Hepatic stellate cell (primary cell): Measurements from ENCODE around the gene LITAFD.
A peak's percentile ranks its signal among the peaks of the same experiment; 100 is the strongest.
"Not testable (repeated sequence)": the region's sequence is repeated elsewhere in the genome, so short reads cannot be mapped to it uniquely, and the experiment has no call there.

Experiments
- DNase-seq: peaks from one replicate; pipeline ENCODE4 v3.0.0; 2011; ENCODE audit warnings: low spot score

The LITAFD gene

GRCh38 chr16:8858994-8859912 is 22.9 kb upstream of the LITAFD start:
- DNase-seq: no peak

GRCh38 chr16:8859913-8860881 is 22.0 kb upstream of the LITAFD start:
- peak; percentile 65 for DNase-seq

DNA sequence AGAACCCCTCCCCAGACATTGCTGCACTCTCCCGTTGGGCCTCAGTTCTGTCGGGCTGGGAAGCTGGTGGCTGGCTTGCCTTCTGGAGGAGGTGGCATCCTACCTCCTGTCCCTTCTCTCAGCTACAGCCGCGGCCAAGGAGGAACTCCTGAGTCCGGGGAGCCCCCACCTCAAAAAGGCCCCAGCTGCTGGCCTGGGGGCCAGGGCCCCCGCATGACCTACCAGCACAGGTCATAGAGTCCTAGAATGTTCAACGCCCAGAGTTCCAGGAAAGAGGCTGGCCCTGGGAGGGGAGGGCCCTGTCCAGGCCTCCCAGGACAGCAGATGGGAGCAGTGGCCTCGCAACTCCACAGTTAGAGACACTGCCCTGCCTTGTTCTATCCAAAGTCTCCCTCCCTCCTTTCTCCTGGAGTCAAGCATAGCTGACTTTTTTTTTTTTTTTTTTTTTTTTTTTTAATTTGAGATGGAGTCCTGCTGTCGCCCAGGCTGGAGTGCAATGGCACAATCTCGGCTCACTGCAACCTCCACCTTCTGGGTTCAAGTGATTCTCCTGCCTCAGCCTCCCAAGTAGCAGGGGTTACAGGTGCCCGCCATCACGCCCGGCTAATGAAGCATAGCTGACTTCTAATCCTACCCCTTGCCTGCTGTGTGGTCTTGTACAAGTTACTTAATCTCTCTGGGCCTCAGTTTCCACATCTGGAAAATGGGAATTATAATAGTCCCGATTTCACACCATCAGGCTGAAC is 20.4 kb upstream of the LITAFD start:
- no peak for DNase-seq

DNA sequence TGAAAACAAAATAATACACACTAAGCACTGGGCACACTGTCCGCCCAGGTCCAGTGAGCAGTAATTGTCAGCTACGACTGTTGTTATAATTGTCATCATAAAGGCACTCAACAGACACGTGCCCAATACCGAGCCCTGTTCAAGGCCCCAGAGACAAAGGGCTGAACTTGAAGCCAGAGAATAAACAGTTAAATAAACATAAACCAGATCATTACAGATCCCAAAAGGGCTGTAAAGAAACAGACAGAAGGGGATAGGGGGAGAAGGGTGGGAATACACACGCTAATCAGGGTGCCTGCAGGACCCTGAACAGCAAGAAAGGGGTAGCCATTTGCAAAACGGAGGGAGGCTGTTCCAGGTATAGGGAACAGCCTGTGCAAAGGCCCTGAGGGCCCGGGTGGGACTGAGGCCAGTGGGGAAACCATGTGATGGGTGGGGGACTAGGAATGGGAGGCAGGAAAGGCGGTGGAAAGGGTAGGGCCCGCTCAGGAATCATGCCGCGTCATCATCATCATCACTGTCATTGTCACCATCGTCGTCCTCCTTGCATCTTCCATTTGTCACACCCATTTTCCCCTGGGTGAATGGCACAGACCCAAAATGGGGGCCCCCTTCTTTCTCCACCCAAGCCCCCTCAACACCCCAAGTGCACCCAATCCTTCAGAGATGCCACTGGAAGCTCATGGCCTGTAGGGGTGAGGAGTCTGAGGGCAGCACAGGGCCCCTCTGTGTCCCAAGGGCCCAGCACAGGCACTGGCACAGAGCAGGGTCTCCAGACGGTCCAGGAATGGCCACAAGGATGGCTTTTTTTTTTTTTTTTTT is 19.6 kb upstream of the LITAFD start:
- DNase-seq: no peak

DNA sequence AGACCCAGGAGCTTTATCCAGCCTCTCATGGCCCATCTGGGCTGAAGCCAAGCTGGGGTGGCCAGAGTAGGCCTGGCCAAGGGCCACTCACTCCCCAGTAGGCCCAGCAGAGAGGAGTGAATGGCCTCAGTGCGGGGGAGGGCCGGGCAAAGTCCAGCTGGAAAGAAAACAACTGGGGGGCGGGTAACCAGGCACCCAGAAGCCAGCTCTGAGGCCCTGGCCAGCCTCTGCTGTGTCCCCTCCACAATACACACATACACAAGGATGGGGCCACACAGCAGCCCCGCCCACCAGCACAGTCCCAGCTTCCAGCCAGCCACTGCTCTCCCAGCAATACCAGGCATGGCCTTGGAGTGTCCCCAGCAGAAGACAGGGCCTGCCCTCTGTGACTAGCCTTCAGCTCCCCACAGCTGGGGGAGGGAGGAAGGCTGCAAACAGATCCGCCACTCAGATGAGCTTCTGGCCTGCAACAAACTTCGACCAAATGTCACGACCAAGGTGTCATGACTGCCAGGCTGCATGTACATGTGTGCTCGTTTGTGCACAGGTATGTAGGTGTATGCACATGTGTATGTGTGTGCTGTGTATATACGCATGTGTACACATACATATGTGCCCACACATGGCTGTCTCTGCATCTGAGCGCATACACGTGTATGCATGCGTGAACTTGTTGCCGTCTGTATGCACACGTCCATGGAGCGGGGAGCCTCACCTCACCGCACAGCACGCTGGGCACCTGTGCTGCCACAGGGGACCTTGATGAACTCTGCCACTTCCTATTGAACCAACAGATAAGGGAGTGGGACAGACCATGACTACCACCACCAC is 18.3 kb upstream of the LITAFD start:
- peak; percentile 69 for DNase-seq

DNA sequence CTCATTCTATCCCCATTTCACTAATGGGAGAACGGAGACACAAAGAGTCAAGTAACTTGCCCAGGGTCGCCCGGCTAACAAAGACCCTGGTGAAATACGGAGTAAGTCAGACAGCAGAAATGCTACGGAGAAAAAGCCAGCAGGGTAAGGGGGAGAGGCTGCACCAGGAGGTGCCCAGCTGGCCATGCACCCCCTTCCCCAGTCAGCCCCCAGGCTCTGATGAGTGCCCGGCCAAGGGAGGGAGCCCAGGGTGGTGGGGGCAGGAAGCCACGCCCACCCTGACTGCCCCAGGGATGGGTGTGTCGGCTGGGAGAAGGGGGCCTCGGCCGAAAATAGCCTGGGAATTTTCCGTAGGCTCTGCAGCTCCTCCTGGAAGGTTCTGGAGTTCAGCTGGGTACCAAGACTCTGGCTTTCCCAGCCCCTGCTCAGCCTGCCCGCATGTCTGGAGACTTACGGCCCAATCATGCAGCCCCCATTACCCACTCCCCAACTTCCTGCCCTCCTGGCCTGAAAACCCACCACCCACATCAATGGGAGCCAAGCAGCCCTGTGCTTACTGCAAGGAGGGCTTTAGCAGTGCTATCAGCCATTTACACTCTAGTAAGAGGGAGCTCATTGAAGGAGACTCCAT is 17.6 kb upstream of the LITAFD start:
- DNase-seq: no peak

- DNase-seq: no peak
Measured at GRCh38 chr16:8865145-8865882, 16.8 kb upstream of the LITAFD start.

GRCh38 chr16:8866118-8866883 is 15.8 kb upstream of the LITAFD start:
- DNase-seq: no peak

DNA sequence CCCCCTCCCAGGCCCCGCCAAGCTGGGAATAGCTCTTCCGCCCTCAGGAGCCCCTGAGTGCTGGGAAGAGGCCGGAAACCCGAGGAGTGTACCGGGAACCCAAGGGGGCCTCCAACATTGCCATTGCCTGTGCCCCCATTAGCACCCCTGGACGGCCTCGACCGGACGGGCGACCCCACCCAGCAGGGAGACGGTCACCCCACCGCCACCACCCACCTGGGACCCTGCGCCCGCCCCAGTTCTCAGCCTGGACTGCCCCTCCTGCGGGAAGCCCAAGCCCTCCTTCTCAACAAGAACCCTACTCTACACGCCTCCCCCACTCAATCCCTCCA is 15.3 kb upstream of the LITAFD start:
- no peak for DNase-seq

GRCh38 chr16:8867216-8867931 is 14.8 kb upstream of the LITAFD start:
- no peak for DNase-seq

DNA sequence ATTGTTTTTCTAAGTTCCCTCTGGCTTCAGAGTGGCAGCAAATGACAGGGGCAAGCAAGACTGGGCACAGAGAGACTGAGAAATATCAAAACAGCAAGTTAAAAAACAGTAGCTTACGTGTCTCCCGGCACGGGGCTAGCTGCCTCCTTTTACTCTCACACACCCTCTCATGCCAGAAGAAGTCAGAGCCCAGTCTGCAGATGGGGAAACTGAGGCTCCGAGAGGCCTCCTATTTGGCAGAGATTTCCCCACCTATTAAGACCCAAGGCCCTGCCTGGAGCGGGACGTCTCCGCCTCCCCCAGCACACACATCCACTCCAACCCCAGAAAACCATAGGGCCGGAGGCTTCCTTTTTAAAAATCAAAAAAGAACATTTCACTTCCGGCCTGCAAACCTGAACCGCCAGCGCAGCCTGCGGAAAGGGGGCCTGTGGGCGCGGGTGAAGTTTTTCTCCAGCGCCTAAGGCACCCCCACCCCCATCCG is 14.2 kb upstream of the LITAFD start:
- no peak for DNase-seq

DNA sequence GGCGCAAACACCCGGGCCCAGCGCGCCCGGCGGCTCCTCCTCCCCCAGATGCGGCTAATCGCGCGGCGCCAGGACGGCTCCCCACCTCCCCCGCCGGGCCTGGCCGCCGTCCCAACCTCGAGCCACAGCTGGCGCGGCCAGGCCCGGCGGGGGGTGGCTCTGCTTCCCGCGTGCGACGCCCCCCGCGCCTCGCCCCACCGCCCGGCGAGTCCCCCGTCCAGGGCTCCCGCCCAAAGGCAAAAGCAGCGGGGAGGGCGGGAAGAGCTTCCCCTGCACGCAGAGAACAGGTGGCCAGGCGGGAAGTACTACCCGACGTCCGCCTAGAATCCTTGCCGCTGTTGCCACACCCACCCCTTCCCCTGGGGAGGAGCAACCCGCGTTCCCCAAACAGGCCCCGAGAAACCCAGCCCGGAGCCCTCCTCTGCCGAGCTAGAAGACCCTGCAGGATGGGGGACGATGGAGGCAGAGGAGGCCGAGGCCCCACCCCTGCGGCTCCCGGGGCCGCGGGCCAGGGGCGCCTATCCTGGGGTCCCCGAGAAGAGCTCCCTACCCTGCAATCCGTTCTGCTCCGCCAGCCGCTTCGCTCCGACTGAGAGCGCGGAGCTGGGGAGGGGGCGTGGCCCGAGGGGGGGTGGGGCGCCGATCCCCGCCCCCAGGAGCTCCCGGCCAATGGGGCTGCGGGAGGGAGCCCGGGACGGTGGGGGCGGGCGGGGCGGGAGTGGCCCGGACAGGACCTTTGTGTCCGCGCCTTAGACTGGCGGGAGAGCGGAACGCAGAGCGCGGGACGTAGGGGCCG is 13.5 kb upstream of the LITAFD start, which contains the start of gene CARHSP1:
Gene CARHSP1 (minus strand): TSS at position 591 of the 796 bp plus-strand sequence. CDS start 9,678 bp downstream, outside the sequence.
- DNase-seq: peak; percentile 97

DNA sequence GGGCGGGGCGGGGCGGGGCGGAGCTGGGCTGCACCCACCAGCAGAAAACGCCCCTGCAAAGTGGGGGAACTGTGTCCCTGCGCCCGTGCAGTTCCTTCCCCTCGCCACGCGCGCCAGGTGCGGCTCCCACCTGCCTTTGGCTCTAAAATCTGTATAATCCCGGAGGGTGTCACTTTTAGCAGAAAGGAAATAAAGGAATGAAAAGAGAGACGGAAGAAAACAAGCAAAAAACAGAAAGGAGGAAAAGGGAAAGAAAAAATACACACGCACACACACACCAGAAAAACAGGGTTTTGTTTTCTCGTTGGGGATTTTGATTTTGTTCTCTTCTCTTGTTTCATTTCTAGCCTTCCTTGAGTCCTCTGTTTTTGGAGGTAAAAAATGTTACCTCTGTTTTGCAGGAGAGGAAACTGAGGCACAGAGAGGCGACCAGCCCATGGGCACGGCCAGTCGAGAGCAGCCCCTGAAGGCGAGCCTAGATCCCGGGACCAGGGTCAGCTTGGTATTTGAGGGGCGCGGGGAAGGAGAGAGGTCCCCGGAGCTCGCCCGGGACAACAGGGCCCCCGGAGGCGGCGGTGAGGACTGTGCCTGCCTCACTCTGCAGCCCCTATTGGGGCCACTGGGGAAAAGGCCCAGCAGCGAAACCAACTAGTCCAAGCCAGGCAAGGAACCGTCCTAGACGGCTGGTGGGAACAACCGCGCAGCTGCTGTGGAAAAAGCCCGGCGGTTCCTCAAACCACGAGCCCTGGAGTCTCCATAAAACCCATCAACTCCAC is 12.8 kb upstream of the LITAFD start:
- DNase-seq: no peak

GRCh38 chr16:8869988-8870241 is 12.2 kb upstream of the LITAFD start:
- not testable (repeated sequence) for DNase-seq

GRCh38 chr16:8872071-8872470 is 10.1 kb upstream of the LITAFD start:
- DNase-seq: no peak
